Activated naive CD8-positive, alpha-beta T cell treated with anti-CD3 and anti-CD28 coated beads, Interleukin-2, amount 10 ng/mL, durations not matched to agents 7 days and 5 days (primary cell): ENCODE measurements around the gene NMRAL1. TPM values are rescaled to one million over a fixed set of nuclear protein-coding genes. Genes with fewer than 3 reads are reported as not detected.

Experiments used
- ATAC-seq: fragments of 150-1000 bp; cut with Tn5 transposase; one replicate; pipeline ENCODE4 v1.10.0; 2021; ENCODE audit warnings: low read depth, moderate library complexity
- POLR2A ChIA-PET: fragments of 350-600 bp; sonication (Branson Sonifier 250); formaldehyde crosslinking; loops from one replicate; lab custom pipeline; 2021; ENCODE audit warnings: antibody characterized with exemption; lab: Charles Lee
- DNase-seq: peaks from one replicate; pipeline ENCODE4 v3.0.0; 2021
- H3K27ac Mint-ChIP-seq: one replicate; pipeline ENCODE4 v1.8.0; 2022; ENCODE audit warnings: mild to moderate bottlenecking, mixed read lengths
- H3K27me3 Mint-ChIP-seq: one replicate; pipeline ENCODE4 v1.8.0; 2022; ENCODE audit warnings: mild to moderate bottlenecking, moderate library complexity, mixed read lengths
- H3K36me3 Mint-ChIP-seq: one replicate; pipeline ENCODE4 v1.8.0; 2021; ENCODE audit warnings: mild to moderate bottlenecking, mixed read lengths
- H3K4me1 Mint-ChIP-seq: one replicate; pipeline ENCODE4 v1.8.0; 2021; ENCODE audit warnings: mixed read lengths
- H3K4me3 Mint-ChIP-seq: one replicate; pipeline ENCODE4 v1.8.0; 2022; ENCODE audit warnings: mild to moderate bottlenecking, moderate library complexity, mixed read lengths
- H3K9me3 Mint-ChIP-seq: one replicate; pipeline ENCODE4 v1.8.0; 2021; ENCODE audit warnings: mixed read lengths
- total RNA-seq, 2 experiments: library from RNA; stranded (reverse); gene quantifications; one replicate each; pipeline ENCODE4 v1.2.3, GENCODE V29; 2021

The NMRAL1 gene
- total RNA-seq, 2 experiments from 2014 or later, result 64.5 to 64.6 TPM

GRCh38 chr16:4450430-4450829 lies 24.0 kb downstream of the NMRAL1 start:
- DNase-seq (no peak), ATAC-seq (no peak)
- Mint-ChIP-seq H3K4me1 (no peaks in the 10 kb centered on the region), H3K9me3 (no peaks in the 10 kb centered on the region), H3K27me3 (no peaks in the 10 kb centered on the region), H3K27ac (no peak overlapping the region), H3K36me3 (peaks cover 8% of the 10 kb centered on the region), H3K4me3 (no peak overlapping the region)
- POLR2A ChIA-PET, result interaction anchor here (1.2 kb wide), 1 partner anchor 9 kb away, joined by 3 read pairs; no protein-coding TSS in a partner anchor

- no peak overlapping the region for H3K4me3 Mint-ChIP-seq
- H3K36me3 Mint-ChIP-seq, result peaks cover 28% of the 10 kb centered on the region
- ATAC-seq (no peak), DNase-seq (no peak)
- no peaks in the 10 kb centered on the region for H3K9me3 Mint-ChIP-seq
- POLR2A ChIA-PET, result no interaction called here
- H3K27me3 Mint-ChIP-seq, result no peaks in the 10 kb centered on the region
- peaks cover 6% of the 10 kb centered on the region for H3K4me1 Mint-ChIP-seq
- no peak overlapping the region for H3K27ac Mint-ChIP-seq
Measured at GRCh38 chr16:4443986-4444385, 30.4 kb downstream of the NMRAL1 start.

- peaks cover 25% of the 10 kb centered on the region for H3K36me3 Mint-ChIP-seq
- H3K9me3 Mint-ChIP-seq, result no peaks in the 10 kb centered on the region
- POLR2A ChIA-PET, result no interaction called here
- H3K27ac Mint-ChIP-seq, result no peak overlapping the region
- DNase-seq (no peak), ATAC-seq (no peak)
- H3K27me3 Mint-ChIP-seq, result no peaks in the 10 kb centered on the region
- peaks cover 9% of the 10 kb centered on the region for H3K4me1 Mint-ChIP-seq
- no peak overlapping the region for H3K4me3 Mint-ChIP-seq
Measured at GRCh38 chr16:4443271-4443670, 31.2 kb downstream of the NMRAL1 start.

GRCh38 chr16:4442371-4442770 lies 32.1 kb downstream of the NMRAL1 start:
- no peaks in the 10 kb centered on the region for H3K9me3 Mint-ChIP-seq
- ATAC-seq, result no peak
- no peak overlapping the region for H3K27ac Mint-ChIP-seq
- DNase-seq, result no peak
- POLR2A ChIA-PET, result no interaction called here
- peaks cover 23% of the 10 kb centered on the region for H3K36me3 Mint-ChIP-seq
- H3K4me1 Mint-ChIP-seq, result peaks cover 9% of the 10 kb centered on the region
- H3K27me3 Mint-ChIP-seq, result no peaks in the 10 kb centered on the region
- H3K4me3 Mint-ChIP-seq, result no peak overlapping the region

GRCh38 chr16:4437366-4437765 lies 37.1 kb downstream of the NMRAL1 start:
- Mint-ChIP-seq H3K27me3 (no peaks in the 10 kb centered on the region), H3K36me3 (peaks cover 19% of the 10 kb centered on the region), H3K9me3 (no peaks in the 10 kb centered on the region), H3K27ac (no peak overlapping the region), H3K4me1 (peaks cover 17% of the 10 kb centered on the region), H3K4me3 (no peak overlapping the region)
- DNase-seq, result no peak
- POLR2A ChIA-PET, result no interaction called here
- no peak for ATAC-seq

GRCh38 chr16:4435337-4436067 lies 38.9 kb downstream of the NMRAL1 start:
- peak overlapping the region; percentile 19 for H3K27ac Mint-ChIP-seq
- H3K36me3 Mint-ChIP-seq, result peaks cover 20% of the 10 kb centered on the region
- POLR2A ChIA-PET, result interaction anchor here (0.9 kb wide), 1 partner anchor 70 kb away, joined by 3 read pairs; no protein-coding TSS in a partner anchor
- no peaks in the 10 kb centered on the region for H3K9me3 Mint-ChIP-seq
- DNase-seq (no peak), ATAC-seq (no peak)
- no peak overlapping the region for H3K4me3 Mint-ChIP-seq
- peaks cover 20% of the 10 kb centered on the region for H3K4me1 Mint-ChIP-seq
- no peaks in the 10 kb centered on the region for H3K27me3 Mint-ChIP-seq

- DNase-seq (no peak), ATAC-seq (no peak)
- Mint-ChIP-seq H3K4me1 (peaks cover 14% of the 10 kb centered on the region), H3K9me3 (no peaks in the 10 kb centered on the region), H3K27ac (no peak overlapping the region), H3K36me3 (peaks cover 20% of the 10 kb centered on the region), H3K4me3 (no peak overlapping the region), H3K27me3 (no peaks in the 10 kb centered on the region)
- POLR2A ChIA-PET, result no interaction called here
Measured at GRCh38 chr16:4433914-4434787, 40.3 kb downstream of the NMRAL1 start.

GRCh38 chr16:4433228-4433627 lies 41.2 kb downstream of the NMRAL1 start:
- Mint-ChIP-seq H3K27me3 (no peaks in the 10 kb centered on the region), H3K4me3 (no peak overlapping the region), H3K4me1 (peaks cover 15% of the 10 kb centered on the region), H3K36me3 (peaks cover 23% of the 10 kb centered on the region), H3K27ac (peak overlapping the region; percentile 49), H3K9me3 (no peaks in the 10 kb centered on the region)
- POLR2A ChIA-PET, result no interaction called here
- DNase-seq (no peak), ATAC-seq (no peak)

- DNase-seq, result no peak
- ATAC-seq, result no peak
- Mint-ChIP-seq H3K27ac (no peak overlapping the region), H3K36me3 (peaks cover 21% of the 10 kb centered on the region), H3K4me1 (peaks cover 28% of the 10 kb centered on the region), H3K4me3 (no peak overlapping the region), H3K9me3 (no peaks in the 10 kb centered on the region), H3K27me3 (no peaks in the 10 kb centered on the region)
- POLR2A ChIA-PET, result no interaction called here
Measured at GRCh38 chr16:4431023-4431422, 43.4 kb downstream of the NMRAL1 start.

- Mint-ChIP-seq H3K4me1 (peaks cover 28% of the 10 kb centered on the region), H3K27me3 (no peaks in the 10 kb centered on the region), H3K9me3 (no peaks in the 10 kb centered on the region), H3K4me3 (peak overlapping the region; percentile 35), H3K27ac (no peak overlapping the region), H3K36me3 (peaks cover 15% of the 10 kb centered on the region)
- ATAC-seq (no peak), DNase-seq (no peak)
- POLR2A ChIA-PET, result interaction anchor here (0.7 to 4.6 kb wide), 3 partner anchors 10 to 426 kb away, joined by 4 to 30 read pairs (median 6); partner anchors contain the start of gene CORO7
Measured at GRCh38 chr16:4428500-4428899, 45.9 kb downstream of the NMRAL1 start.

- POLR2A ChIA-PET, result interaction anchor here (0.6 to 4.6 kb wide), 2 partner anchors 11 to 122 kb away, joined by 7 to 30 read pairs; partner anchors contain the start of gene CORO7
- DNase-seq (no peak), ATAC-seq (no peak)
- H3K4me3 Mint-ChIP-seq, result peak overlapping the region; percentile 94
- peaks cover 13% of the 10 kb centered on the region for H3K36me3 Mint-ChIP-seq
- peaks cover 25% of the 10 kb centered on the region for H3K4me1 Mint-ChIP-seq
- no peaks in the 10 kb centered on the region for H3K9me3 Mint-ChIP-seq
- H3K27ac Mint-ChIP-seq, result peak overlapping the region; percentile 99
- H3K27me3 Mint-ChIP-seq, result no peaks in the 10 kb centered on the region
Measured at GRCh38 chr16:4426722-4427372, 47.6 kb downstream of the NMRAL1 start.

- H3K27me3 Mint-ChIP-seq, result no peaks in the 10 kb centered on the region
- POLR2A ChIA-PET, result interaction anchor here (0.6 to 4.6 kb wide), 2 partner anchors 11 to 123 kb away, joined by 7 to 30 read pairs; partner anchors contain the start of gene CORO7
- H3K4me1 Mint-ChIP-seq, result peaks cover 25% of the 10 kb centered on the region
- H3K4me3 Mint-ChIP-seq, result peak overlapping the region; percentile 94
- H3K27ac Mint-ChIP-seq, result peak overlapping the region; percentile 99
- H3K9me3 Mint-ChIP-seq, result no peaks in the 10 kb centered on the region
- peaks cover 9% of the 10 kb centered on the region for H3K36me3 Mint-ChIP-seq
- DNase-seq (no peak), ATAC-seq (peak; percentile 38)
Measured at GRCh38 chr16:4426021-4426684, 48.3 kb downstream of the NMRAL1 start.
